Neuronal stem cell (in vitro differentiated cells): Measurements from ENCODE around the gene AHDC1.

Source experiments
- DNase-seq: peaks from one replicate; pipeline ENCODE4 v3.0.0-alpha.2; 2013; ENCODE audit warnings: low spot score
- H2AFZ ChIP-seq: one replicate; pipeline ENCODE4 v1.6.1; 2013; ENCODE audit warnings: mild to moderate bottlenecking, low read length, inconsistent platforms
- H2AK5ac ChIP-seq: 2 replicates; pipeline ENCODE4 v1.6.1; 2013; ENCODE audit warnings: low read depth, mild to moderate bottlenecking, inconsistent platforms, low read length, moderate library complexity, mixed read lengths
- H2BK120ac ChIP-seq: 2 replicates; pipeline ENCODE4 v1.6.1; 2013; ENCODE audit warnings: low read depth, mild to moderate bottlenecking, inconsistent platforms, low read length, moderate library complexity, mixed read lengths
- H2BK12ac ChIP-seq: one replicate; pipeline ENCODE4 v1.6.1; 2013; ENCODE audit warnings: low read length, inconsistent platforms
- H2BK15ac ChIP-seq: 2 replicates; pipeline ENCODE4 v1.6.1; 2013; ENCODE audit warnings: mild to moderate bottlenecking, low read length, inconsistent platforms, mixed read lengths
- H2BK5ac ChIP-seq: one replicate; pipeline ENCODE4 v1.6.1; 2013; ENCODE audit warnings: inconsistent platforms, mild to moderate bottlenecking, low read length, moderate library complexity
- H3K14ac ChIP-seq: one replicate; pipeline ENCODE4 v1.6.1; 2013; ENCODE audit warnings: low read length, inconsistent platforms
- H3K18ac ChIP-seq: 2 replicates; pipeline ENCODE4 v1.6.1; 2013; ENCODE audit warnings: low read length, inconsistent platforms
- H3K23ac ChIP-seq: 2 replicates; pipeline ENCODE4 v1.6.1; 2013; ENCODE audit warnings: low read depth, mild to moderate bottlenecking, mixed read lengths, low read length, inconsistent platforms; ENCODE audit not compliant: poor library complexity
- H3K27ac ChIP-seq: replicated peaks from 3 replicates; pipeline ENCODE4 v1.5.1; 2013; ENCODE audit warnings: low read length, inconsistent platforms
- H3K27me3 ChIP-seq, 3 experiments: 2 replicates each; pipeline ENCODE4 v1.6.1; 2013; ENCODE audit warnings: low read length in 3 of 3, mild to moderate bottlenecking in 2 of 3, inconsistent platforms in 1 of 3, low read depth in 1 of 3, mixed read lengths in 1 of 3, moderate library complexity in 1 of 3; ENCODE audit not compliant: control insufficient read depth in 3 of 3, insufficient read depth in 3 of 3
- H3K36me3 ChIP-seq, 2 donors: replicated peaks in 1 of 2; 2 replicates each; pipeline ENCODE4 v1.6.1; 2013; ENCODE audit warnings: low read length in 2 of 2; ENCODE audit not compliant: control insufficient read depth in 2 of 2, insufficient read depth in 2 of 2
- H3K4ac ChIP-seq: 2 replicates; pipeline ENCODE4 v1.6.1; 2013; ENCODE audit warnings: inconsistent platforms, mild to moderate bottlenecking, low read length, moderate library complexity
- H3K4me1 ChIP-seq, 2 donors: 1 replicate in 1 of 2; 2 replicates in 1 of 2; pipeline ENCODE4 v1.6.1; 2013; ENCODE audit warnings: low read length in 2 of 2, low read depth in 1 of 2; ENCODE audit not compliant: control insufficient read depth in 2 of 2, insufficient read depth in 1 of 2
- H3K4me2 ChIP-seq: one replicate; pipeline ENCODE4 v1.6.1; 2013; ENCODE audit warnings: mild to moderate bottlenecking, low read length, inconsistent platforms; ENCODE audit not compliant: insufficient read depth, poor library complexity, severe bottlenecking
- H3K4me3 ChIP-seq, 2 donors: 2 replicates each; pipeline ENCODE4 v1.5.1; 2013; ENCODE audit warnings: low read length in 2 of 2, mild to moderate bottlenecking in 2 of 2, inconsistent platforms in 1 of 2, moderate library complexity in 1 of 2
- H3K79me1 ChIP-seq: one replicate; pipeline ENCODE4 v1.6.1; 2013; ENCODE audit warnings: low read depth, mild to moderate bottlenecking, inconsistent platforms, low read length, moderate library complexity
- H3K9ac ChIP-seq: one replicate; pipeline ENCODE4 v1.6.1; 2013; ENCODE audit warnings: mild to moderate bottlenecking, low read depth, low read length, inconsistent platforms; ENCODE audit not compliant: poor library complexity
- H3K9me3 ChIP-seq, 2 donors: replicated peaks in 1 of 2; 2 replicates each; pipeline versions ENCODE3 to v1.6.1; 2013; ENCODE audit warnings: low read length in 2 of 2, mild to moderate bottlenecking in 2 of 2, inconsistent platforms in 1 of 2, low read depth in 1 of 2, mixed read lengths in 1 of 2, moderate library complexity in 1 of 2; ENCODE audit not compliant: control insufficient read depth in 2 of 2, insufficient read depth in 1 of 2
- H4K8ac ChIP-seq: one replicate; pipeline ENCODE4 v1.6.1; 2013; ENCODE audit warnings: low read depth, mild to moderate bottlenecking, inconsistent platforms, low read length, moderate library complexity
- H4K91ac ChIP-seq: one replicate; pipeline ENCODE4 v1.6.1; 2013; ENCODE audit warnings: low read length, low read depth, mild to moderate bottlenecking, inconsistent platforms; ENCODE audit not compliant: poor library complexity
- WGBS, 2 donors: extraction: QIAGEN DNeasy Blood & Tissue Kit; methylation state at CpG; one replicate each; pipeline ENCODE4 v1.1.7; 2013; ENCODE audit warnings: missing lambda C conversion rate in 2 of 2, mixed read lengths in 1 of 2; ENCODE audit not compliant: insufficient read length in 2 of 2, insufficient replicate concordance in 1 of 2; ENCODE audit errors: extremely low coverage in 2 of 2; 5-methylcytosine and 5-hydroxymethylcytosine counted together

The AHDC1 gene

GRCh38 chr1:27572679-27573426 is 31.1 kb downstream of the AHDC1 start:
- Histone ChIP-seq H3K18ac (peak overlapping the region; percentile 69), H3K9me3 (no peaks in the 10 kb centered on the region), H2BK15ac (peak overlapping the region; percentile 12), H3K4me1 (peaks cover 69 to 83% of the 10 kb centered on the region in 2 donors), H3K36me3 (peaks cover 0 to 2% of the 10 kb centered on the region in 2 donors), H3K23ac (peak overlapping the region; percentile 27), H3K79me1 (peaks cover 7% of the 10 kb centered on the region), H2BK12ac (no peak overlapping the region), H2BK120ac (no peak overlapping the region), H3K4me3 (peak overlapping the region in 1 of 2 donors; percentile 24), H2AK5ac (peak overlapping the region; percentile 24), H4K8ac (no peak overlapping the region), H4K91ac (peak overlapping the region; percentile 3), H3K9ac (peak overlapping the region; percentile 50), H3K4me2 (peak overlapping the region; percentile 65), H3K4ac (no peak overlapping the region), H2BK5ac (peak overlapping the region; percentile 88), H3K14ac (no peak overlapping the region), H3K27ac (peak overlapping the region; percentile 93), H3K27me3 (no peaks in the 10 kb centered on the region), H2AFZ (no peak overlapping the region)
- no CpG with 5 or more reads among the region's 14 CpGs for WGBS, 2 donors
- no peak for DNase-seq

- Histone ChIP-seq H3K27me3 (no peaks in the 10 kb centered on the region), H4K8ac (no peak overlapping the region), H3K14ac (no peak overlapping the region), H3K27ac (peak overlapping the region; percentile 93), H3K23ac (peak overlapping the region; percentile 27), H2AK5ac (peak overlapping the region; percentile 24), H2BK5ac (peak overlapping the region; percentile 88), H3K4me1 (peaks cover 71 to 84% of the 10 kb centered on the region in 2 donors), H3K79me1 (peaks cover 7% of the 10 kb centered on the region), H2BK12ac (no peak overlapping the region), H2BK120ac (peak overlapping the region; percentile 84), H2AFZ (no peak overlapping the region), H4K91ac (peak overlapping the region; percentile 3), H3K4me3 (peak overlapping the region in 1 of 2 donors; percentile 24), H3K4me2 (peak overlapping the region; percentile 65), H3K9me3 (no peaks in the 10 kb centered on the region), H3K4ac (no peak overlapping the region), H3K36me3 (peaks cover 0 to 2% of the 10 kb centered on the region in 2 donors), H2BK15ac (peak overlapping the region; percentile 61), H3K9ac (no peak overlapping the region), H3K18ac (peak overlapping the region; percentile 94)
- DNase-seq: no peak
- WGBS, 2 donors: no CpG with 5 or more reads among the region's 9 CpGs
Measured at GRCh38 chr1:27572019-27572678, 31.8 kb downstream of the AHDC1 start.

GRCh38 chr1:27571439-27572018 is 32.4 kb downstream of the AHDC1 start:
- Histone ChIP-seq H3K9me3 (no peaks in the 10 kb centered on the region), H4K8ac (no peak overlapping the region), H4K91ac (no peak overlapping the region), H3K9ac (peak overlapping the region; percentile 26), H2BK5ac (peak overlapping the region; percentile 88), H3K27ac (peak overlapping the region; percentile 93), H3K27me3 (no peaks in the 10 kb centered on the region), H3K4me2 (peak overlapping the region; percentile 65), H3K4me3 (peak overlapping the region in 1 of 2 donors; percentile 24), H3K4me1 (peaks cover 71 to 85% of the 10 kb centered on the region in 2 donors), H2BK12ac (no peak overlapping the region), H3K14ac (no peak overlapping the region), H3K36me3 (peaks cover 0 to 2% of the 10 kb centered on the region in 2 donors), H2AFZ (no peak overlapping the region), H3K18ac (peak overlapping the region; percentile 94), H3K4ac (no peak overlapping the region), H2BK120ac (peak overlapping the region; percentile 84), H2AK5ac (peak overlapping the region; percentile 6), H2BK15ac (peak overlapping the region; percentile 61), H3K23ac (peak overlapping the region; percentile 18), H3K79me1 (peaks cover 4% of the 10 kb centered on the region)
- DNase-seq: no peak
- WGBS, 2 donors: no CpG with 5 or more reads among the region's 18 CpGs

GRCh38 chr1:27570784-27571183 is 33.2 kb downstream of the AHDC1 start:
- Histone ChIP-seq H3K18ac (peak overlapping the region; percentile 95), H3K9ac (peak overlapping the region; percentile 85), H4K91ac (peak overlapping the region; percentile 86), H3K27ac (peak overlapping the region; percentile 93), H3K4me3 (peak overlapping the region in 1 of 2 donors; percentile 24), H2BK120ac (no peak overlapping the region), H2BK5ac (peak overlapping the region; percentile 96), H3K9me3 (no peaks in the 10 kb centered on the region), H3K23ac (no peak overlapping the region), H3K4ac (no peak overlapping the region), H2AK5ac (peak overlapping the region; percentile 75), H2BK15ac (no peak overlapping the region), H2BK12ac (no peak overlapping the region), H3K79me1 (peaks cover 2% of the 10 kb centered on the region), H3K4me2 (peak overlapping the region; percentile 37), H3K4me1 (peaks cover 75 to 86% of the 10 kb centered on the region in 2 donors), H3K27me3 (no peaks in the 10 kb centered on the region), H2AFZ (no peak overlapping the region), H3K14ac (no peak overlapping the region), H3K36me3 (peaks cover 0 to 2% of the 10 kb centered on the region in 2 donors), H4K8ac (no peak overlapping the region)
- peak; percentile 67 for DNase-seq
- no CpG with 5 or more reads among the region's 3 CpGs for whole genome bisulfite sequencing, 2 donors
